Kidney epithelial cell (primary cell): ENCODE measurements around the gene KIF18A. TPM values are rescaled to one million over a fixed set of nuclear protein-coding genes. Genes with fewer than 3 reads are reported as not detected.

Experiments used
- DNase-seq: peaks from one replicate; pipeline ENCODE4 v3.0.0-alpha.2; 2010; ENCODE audit warnings: low read depth
- H3K27me3 ChIP-seq: 2 replicates; pipeline ENCODE4 v1.6.0; 2011; ENCODE audit warnings: low read length; ENCODE audit not compliant: control insufficient read depth, insufficient read depth
- H3K36me3 ChIP-seq: 2 replicates; pipeline ENCODE4 v1.5.1; 2011; ENCODE audit warnings: low read length; ENCODE audit not compliant: control insufficient read depth, insufficient read depth
- H3K4me3 ChIP-seq: 2 replicates; pipeline ENCODE4 v1.5.1; 2011; ENCODE audit warnings: low read depth, mild to moderate bottlenecking, control low read depth, low read length
- total RNA-seq: library from RNA; depleted of rRNA; stranded (reverse); fragments of >200 nt; gene quantifications from 2 replicates; pipeline ENCODE4 v1.2.3, GENCODE V29; 2015
- TF ChIP-seq, protein P1 (sequence below): IDR thresholded peaks from 2 replicates; pipeline ENCODE4 v1.5.1; 2011; ENCODE audit warnings: mild to moderate bottlenecking, moderate library complexity, low read length, control low read depth, inconsistent platforms; ENCODE audit not compliant: insufficient read depth, poor library complexity, severe bottlenecking

KIF18A gene
- total RNA-seq, 1 donor from 2014 or later: 2.1 TPM

DNA sequence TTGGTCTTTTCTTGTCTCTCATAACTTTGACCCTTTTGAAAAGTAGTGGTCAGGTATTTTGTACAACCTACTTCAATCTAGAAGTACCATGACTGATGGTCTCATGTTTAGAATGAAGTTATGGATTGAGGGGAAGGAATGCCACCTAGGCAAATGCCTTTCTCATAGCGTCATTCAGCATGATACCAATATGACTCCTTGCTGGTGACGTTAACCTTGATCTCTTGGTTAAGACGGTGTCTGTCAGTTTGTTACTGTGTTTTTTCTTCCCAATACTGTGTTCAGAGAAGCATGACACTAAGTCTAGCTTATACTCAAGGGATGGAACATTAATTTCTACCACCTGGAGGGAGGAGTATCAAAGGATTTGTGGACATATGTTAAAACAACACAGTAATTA lies 130.9 kb downstream of the KIF18A start:
- TF ChIP-seq, protein P1, sequence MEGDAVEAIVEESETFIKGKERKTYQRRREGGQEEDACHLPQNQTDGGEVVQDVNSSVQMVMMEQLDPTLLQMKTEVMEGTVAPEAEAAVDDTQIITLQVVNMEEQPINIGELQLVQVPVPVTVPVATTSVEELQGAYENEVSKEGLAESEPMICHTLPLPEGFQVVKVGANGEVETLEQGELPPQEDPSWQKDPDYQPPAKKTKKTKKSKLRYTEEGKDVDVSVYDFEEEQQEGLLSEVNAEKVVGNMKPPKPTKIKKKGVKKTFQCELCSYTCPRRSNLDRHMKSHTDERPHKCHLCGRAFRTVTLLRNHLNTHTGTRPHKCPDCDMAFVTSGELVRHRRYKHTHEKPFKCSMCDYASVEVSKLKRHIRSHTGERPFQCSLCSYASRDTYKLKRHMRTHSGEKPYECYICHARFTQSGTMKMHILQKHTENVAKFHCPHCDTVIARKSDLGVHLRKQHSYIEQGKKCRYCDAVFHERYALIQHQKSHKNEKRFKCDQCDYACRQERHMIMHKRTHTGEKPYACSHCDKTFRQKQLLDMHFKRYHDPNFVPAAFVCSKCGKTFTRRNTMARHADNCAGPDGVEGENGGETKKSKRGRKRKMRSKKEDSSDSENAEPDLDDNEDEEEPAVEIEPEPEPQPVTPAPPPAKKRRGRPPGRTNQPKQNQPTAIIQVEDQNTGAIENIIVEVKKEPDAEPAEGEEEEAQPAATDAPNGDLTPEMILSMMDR: no peak
- DNase-seq: peak; percentile 82
- no peaks in the 10 kb centered on the region for H3K27me3 ChIP-seq
- no peaks in the 10 kb centered on the region for H3K36me3 ChIP-seq
- no peak overlapping the region for H3K4me3 ChIP-seq

- TF ChIP-seq, protein P1: no peak
- no peak for DNase-seq
- no peaks in the 10 kb centered on the region for H3K36me3 ChIP-seq
- H3K4me3 ChIP-seq: no peak overlapping the region
- no peaks in the 10 kb centered on the region for H3K27me3 ChIP-seq
Measured at GRCh38 chr11:27976262-27976661, 131.7 kb downstream of the KIF18A start.

DNA sequence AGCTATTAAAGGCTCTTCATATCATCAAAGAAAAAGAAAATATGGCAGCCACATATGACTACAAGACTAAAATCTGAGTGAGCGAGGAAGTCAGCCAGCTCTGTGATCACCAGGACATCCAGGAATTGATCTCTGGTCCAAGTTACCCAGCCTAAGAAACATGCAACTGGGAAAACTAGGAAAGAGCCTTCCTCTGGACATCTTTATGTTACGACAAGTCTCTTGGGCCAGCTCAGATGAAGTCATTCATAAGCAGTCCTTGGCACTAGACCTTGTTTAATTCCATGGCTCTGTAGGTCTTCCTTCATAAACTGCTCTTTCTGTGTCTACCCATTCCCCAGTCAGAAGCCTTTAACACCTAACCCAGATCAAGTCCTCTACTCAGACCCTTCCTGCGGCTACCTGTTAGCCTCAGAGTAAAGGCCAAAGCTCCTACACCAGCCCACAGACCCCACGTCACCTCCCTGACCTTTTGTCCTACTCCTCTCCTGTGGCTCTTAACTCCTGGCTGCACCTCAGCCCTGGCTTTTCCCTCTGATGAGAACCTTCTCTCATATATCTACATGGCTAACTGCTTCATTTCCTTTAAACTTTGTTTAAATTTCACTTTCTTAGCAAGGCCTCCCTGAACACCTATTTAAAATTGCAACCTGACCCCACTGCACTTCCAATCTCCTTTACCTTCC lies 134.0 kb downstream of the KIF18A start:
- no peaks in the 10 kb centered on the region for H3K27me3 ChIP-seq
- TF ChIP-seq, protein P1: no peak

DNA sequence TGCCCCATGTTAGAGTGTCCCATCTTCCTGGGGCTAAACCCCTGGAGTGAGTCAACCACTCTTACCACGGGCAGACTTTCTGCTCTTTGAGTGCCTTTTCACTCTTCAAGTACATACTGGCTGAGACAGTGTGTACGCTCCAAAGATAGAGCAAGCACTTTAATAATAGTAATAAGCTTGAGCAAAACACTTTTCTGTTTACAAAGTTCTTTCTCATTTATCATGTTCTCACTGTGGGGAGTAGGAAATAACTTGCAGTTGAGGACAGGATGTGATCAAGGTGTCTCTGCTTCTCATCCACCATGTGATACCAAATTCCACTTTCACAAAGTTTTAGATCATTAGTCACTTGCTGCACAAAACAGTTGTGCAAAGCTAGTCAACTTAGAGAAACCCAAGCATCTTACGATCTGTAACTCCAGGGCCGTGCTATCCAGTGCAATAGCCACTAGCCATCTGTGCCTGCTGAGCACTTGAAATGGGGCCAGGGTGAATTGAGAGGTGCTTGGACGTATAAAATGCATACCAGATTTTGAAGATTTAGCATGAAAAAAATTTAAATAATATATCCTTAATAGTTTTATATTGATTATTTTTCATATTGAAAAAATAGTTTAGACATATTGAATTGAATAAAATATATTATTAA lies 135.3 kb downstream of the KIF18A start:
- peak; percentile 12 for DNase-seq
- H3K4me3 ChIP-seq: no peak overlapping the region
- TF ChIP-seq, protein P1: no peak
- no peaks in the 10 kb centered on the region for H3K36me3 ChIP-seq
- no peaks in the 10 kb centered on the region for H3K27me3 ChIP-seq

More for the DNA sequence above, 134.0 kb downstream of the KIF18A start:
- DNase-seq: no peak
- Histone ChIP-seq H3K4me3 (no peak overlapping the region), H3K36me3 (no peaks in the 10 kb centered on the region)

DNA sequence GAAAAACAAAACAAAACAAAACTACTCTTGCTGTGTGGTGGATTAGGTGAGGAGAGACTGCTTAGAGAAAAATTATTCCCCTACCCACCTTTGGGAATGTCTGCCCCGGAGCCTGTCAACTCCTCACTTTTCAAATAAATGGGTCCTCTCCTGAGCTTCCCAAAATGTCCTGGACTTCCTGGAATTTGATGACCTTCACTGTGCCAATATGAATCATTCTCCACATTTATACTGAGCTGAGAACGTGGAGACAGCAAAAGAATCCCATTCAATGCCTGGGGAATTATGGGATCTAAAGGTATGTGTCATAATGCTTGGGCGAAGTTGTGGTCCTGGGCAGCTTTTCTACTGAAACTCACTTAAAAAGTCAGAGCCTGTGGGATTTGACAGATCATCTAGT lies 136.8 kb downstream of the KIF18A start:
- DNase-seq: no peak
- Histone ChIP-seq H3K36me3 (no peaks in the 10 kb centered on the region), H3K27me3 (no peaks in the 10 kb centered on the region), H3K4me3 (no peak overlapping the region)
- TF ChIP-seq, protein P1: no peak

Other genes with a start within 250 kb of the KIF18A start
- 11.6 and 12.3 TPM in 2 replicates for gene METTL15, start 232 bp upstream of the KIF18A start, total RNA-seq